Hypothalamus (tissue), 51 donors: ENCODE measurements around the gene RAD51B.

Experiments used
- DNase-seq, 51 donors: peaks; one replicate each; lab custom pipeline; 2025; lab: John Stamatoyannopoulos, UW

RAD51B gene

GRCh38 chr14:68770553-68771286 is 951.1 kb downstream of the RAD51B start:
- no peak for DNase-seq

- no peak for DNase-seq
Measured at GRCh38 chr14:68771631-68772030, 952.1 kb downstream of the RAD51B start.

GRCh38 chr14:68772761-68773381 is 953.3 kb downstream of the RAD51B start:
- no peak for DNase-seq

- no peak for DNase-seq
Measured at GRCh38 chr14:68774771-68775613, 955.4 kb downstream of the RAD51B start.

GRCh38 chr14:68775614-68776126 is 956.1 kb downstream of the RAD51B start:
- DNase-seq: no peak

- DNase-seq: no peak
Measured at GRCh38 chr14:68777644-68778043, 958.1 kb downstream of the RAD51B start.
